Raji (cell line): Measurements from ENCODE around the gene NFIX.

Source experiments
- POLR2A ChIP-seq: IDR thresholded peaks from 2 replicates; pipeline ENCODE4 v1.6.1; 2011; ENCODE audit warnings: low read depth, low read length, control low read depth; ENCODE audit not compliant: insufficient read depth

Gene NFIX

GRCh38 chr19:13135068-13136062 is 140.1 kb downstream of the NFIX start:
- TF ChIP-seq POLR2A: no peak

- TF ChIP-seq POLR2A: no peak
These were observed 142.1 kb downstream of the NFIX start for GRCh38 chr19:13137290-13137794.

GRCh38 chr19:13138171-13138915 is 143.1 kb downstream of the NFIX start:
- TF ChIP-seq POLR2A: no peak

GRCh38 chr19:13138916-13139198 is 143.6 kb downstream of the NFIX start:
- no peak for TF ChIP-seq POLR2A

GRCh38 chr19:13139633-13140311 is 144.5 kb downstream of the NFIX start:
- no peak for TF ChIP-seq POLR2A

- TF ChIP-seq POLR2A: no peak
These were observed 151.7 kb downstream of the NFIX start for GRCh38 chr19:13146763-13147563.
